Raji (cell line): ENCODE data around the gene NAGS.

ENCODE experiments used
- POLR2A ChIP-seq: IDR thresholded peaks from 2 replicates; pipeline ENCODE4 v1.6.1; 2011; ENCODE audit warnings: low read depth, low read length, control low read depth; ENCODE audit not compliant: insufficient read depth

The NAGS gene, protein sequence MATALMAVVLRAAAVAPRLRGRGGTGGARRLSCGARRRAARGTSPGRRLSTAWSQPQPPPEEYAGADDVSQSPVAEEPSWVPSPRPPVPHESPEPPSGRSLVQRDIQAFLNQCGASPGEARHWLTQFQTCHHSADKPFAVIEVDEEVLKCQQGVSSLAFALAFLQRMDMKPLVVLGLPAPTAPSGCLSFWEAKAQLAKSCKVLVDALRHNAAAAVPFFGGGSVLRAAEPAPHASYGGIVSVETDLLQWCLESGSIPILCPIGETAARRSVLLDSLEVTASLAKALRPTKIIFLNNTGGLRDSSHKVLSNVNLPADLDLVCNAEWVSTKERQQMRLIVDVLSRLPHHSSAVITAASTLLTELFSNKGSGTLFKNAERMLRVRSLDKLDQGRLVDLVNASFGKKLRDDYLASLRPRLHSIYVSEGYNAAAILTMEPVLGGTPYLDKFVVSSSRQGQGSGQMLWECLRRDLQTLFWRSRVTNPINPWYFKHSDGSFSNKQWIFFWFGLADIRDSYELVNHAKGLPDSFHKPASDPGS

DNA sequence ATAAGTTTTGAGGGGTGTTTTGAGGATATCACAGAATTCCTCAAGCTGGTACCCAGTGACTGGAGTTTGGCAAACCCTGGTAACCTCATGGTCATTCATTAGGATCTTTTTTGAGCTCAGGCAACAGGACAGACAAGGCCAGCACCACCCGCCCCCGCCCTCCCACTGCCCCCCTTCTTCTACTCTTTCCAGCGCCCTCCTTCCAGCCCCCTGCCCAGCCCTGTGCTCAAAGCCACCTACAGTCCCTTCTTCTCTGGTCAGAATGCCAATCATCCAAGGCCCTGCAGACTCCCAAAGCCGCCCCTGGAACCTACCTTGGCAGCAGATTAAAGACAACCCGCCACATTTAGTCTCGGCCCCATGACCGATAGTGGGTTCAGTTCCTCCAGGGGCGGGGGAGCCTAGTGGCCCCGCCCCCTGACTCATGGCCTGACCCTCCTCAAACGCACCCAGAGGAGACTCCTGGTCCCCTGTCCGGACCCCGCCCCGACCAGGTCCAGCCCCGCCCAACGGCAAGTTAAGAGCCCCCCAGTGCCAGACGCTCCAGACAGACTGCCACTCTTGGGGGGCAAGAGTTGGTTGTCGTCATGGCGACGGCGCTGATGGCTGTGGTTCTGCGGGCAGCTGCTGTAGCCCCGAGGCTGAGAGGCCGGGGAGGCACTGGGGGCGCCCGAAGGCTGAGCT, at the start of gene NAGS:
TSS of gene NAGS (plus strand) at position 546 of the 684 bp plus-strand sequence. CDS start at position 588, 42 bp downstream.
- no peak for TF ChIP-seq POLR2A

DNA sequence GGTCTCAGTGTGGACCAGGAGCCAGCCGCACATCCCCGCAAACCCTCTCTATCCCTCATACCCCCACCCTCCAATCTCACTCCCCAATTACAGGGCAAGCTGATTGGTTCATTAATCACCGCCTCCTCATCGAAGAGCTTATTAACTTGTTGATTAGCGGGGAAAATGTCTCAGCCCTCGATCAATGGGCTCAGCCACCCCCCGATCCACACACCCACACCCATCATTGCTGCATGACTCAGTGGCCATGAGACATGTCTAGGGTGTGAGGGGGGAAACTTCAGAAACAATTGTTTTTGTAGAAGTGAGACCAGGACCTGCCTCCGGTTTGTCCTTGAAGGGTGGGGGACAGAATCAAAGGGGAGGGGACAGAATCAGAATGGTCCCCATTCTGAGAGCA, 48.2 kb upstream of the NAGS start:
- no peak for TF ChIP-seq POLR2A

DNA sequence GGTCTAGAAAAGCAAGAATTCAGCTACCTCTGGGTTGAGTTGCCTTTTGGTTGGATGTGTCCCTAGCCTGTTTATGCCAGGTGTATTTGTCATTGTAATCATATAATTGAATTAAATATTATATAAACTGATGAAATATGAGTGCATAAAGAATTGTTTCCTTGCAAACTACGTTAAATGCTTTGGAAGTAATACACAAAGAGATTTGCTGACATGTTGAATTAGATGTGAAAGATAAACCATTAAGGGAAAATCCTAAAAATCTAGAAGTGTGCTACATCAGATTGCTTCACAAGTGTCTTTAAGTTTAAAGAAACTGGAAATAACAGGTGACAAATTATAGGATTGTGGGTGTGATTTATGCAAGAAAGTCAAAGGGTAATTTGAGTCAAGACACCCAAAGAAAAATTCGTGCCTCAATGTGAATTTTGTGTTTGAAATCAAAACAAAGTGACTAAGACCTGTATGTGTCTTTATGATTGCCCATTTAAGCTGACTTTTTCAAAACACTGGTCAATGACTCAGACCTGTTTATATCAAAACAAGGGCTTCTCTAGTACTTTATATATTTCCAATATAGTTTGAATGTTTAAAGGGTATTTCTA, 45.6 kb upstream of the NAGS start:
- TF ChIP-seq POLR2A, result no peak

DNA sequence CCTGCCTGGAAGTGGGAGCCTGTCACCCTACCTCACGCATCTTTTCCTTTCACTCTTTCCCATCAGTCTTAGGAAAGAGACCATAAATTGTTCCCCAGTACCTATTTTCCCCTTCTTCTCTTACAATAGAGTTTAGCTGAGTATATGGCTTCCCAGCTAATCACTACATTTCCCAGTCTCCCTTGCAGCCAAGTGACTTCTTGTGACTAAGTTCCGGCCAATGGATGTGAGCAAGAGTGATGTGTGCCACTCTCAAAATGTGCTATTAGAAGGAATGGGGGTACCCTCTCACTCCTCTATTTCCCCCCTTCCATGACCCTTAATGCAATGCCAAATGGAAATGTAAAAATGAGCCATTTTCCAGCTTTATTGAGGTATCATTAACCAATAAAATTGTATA, 42.5 kb upstream of the NAGS start:
- no peak for TF ChIP-seq POLR2A

DNA sequence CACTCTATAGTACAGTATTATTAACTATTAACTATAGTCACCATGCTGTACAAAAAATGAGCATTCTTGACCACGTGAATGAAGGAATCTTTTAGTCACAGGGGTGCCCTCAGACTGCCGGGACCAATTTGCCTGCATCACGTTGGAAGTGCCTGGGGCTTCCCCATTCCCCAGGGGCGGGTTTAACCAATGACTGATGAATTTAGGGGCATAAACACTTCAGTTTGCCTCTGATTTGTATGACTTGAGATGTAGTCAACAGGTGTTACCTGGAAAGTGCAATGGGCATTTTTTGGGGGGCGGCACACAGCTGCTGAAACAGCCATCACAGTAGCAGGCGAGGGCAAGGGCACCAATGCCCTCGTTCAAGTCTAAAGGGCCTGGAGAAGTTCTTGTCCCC, 41.9 kb upstream of the NAGS start:
- TF ChIP-seq POLR2A, result no peak

DNA sequence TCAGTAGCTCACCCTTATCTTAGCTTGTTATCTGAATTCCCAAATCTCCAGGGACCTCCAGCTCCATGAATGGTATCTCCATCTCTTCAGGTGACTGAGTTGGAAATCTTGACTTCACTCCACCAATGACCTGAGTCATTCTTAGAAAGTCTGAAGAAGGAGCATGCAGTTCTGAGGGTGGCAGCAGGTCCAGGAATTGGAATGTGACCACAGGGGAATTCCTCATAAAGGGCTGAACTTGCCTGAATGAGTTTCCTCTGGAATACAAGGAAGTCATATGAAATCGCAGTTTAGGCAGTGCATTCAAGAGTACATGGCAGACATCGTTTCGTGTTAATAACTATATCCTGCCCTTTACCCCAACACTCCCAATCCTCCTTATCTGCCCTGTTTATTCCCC, 38.1 kb upstream of the NAGS start:
- no peak for TF ChIP-seq POLR2A

DNA sequence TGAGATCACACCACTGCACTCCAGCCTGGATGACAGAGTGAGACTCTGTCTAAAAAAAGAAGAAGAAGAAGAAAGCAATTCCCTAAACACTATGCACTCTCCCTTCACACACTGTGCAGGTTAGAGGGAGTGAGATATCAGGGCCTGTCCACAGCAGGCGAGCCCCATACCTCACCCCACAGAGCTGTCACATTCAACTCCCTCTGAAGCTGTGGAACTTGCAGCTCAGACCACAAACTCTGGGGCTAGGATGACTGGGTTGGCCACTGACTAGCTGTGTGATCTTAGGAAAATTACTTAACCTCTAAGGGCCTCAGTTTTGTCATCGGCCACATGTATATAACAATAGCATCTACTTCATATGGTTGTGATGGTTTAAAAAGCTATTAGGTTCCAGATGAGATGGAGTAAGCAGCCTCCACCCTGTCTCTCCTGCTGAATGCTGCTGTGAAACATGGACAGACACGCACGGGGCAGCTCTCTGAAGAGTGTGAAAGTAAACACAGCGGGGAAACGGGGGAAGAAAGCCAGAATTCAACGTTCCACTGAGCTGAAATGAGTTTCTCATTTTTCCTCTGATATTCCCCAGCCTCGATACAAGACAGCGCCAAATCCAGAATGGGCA, 37.1 kb upstream of the NAGS start:
- no peak for TF ChIP-seq POLR2A

DNA sequence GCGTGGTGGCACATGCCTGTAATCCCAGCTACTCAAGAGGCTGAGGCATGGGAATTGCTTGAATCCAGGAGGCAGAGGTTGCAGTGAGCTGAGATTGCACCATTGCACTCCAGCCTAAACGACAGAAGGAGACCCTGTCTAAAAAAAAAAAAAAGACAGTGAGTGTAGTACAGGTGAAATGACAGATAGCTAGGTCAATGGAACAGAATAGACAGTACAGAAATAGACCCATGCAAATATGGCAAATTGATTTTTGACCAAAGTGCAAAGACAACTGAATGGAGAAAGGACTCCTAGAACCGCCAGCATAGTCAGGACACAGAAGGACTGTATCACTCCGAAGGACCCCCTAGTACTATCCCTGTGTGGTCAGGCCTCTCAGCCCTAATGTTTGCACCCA, 34.1 kb upstream of the NAGS start:
- TF ChIP-seq POLR2A, result no peak

DNA sequence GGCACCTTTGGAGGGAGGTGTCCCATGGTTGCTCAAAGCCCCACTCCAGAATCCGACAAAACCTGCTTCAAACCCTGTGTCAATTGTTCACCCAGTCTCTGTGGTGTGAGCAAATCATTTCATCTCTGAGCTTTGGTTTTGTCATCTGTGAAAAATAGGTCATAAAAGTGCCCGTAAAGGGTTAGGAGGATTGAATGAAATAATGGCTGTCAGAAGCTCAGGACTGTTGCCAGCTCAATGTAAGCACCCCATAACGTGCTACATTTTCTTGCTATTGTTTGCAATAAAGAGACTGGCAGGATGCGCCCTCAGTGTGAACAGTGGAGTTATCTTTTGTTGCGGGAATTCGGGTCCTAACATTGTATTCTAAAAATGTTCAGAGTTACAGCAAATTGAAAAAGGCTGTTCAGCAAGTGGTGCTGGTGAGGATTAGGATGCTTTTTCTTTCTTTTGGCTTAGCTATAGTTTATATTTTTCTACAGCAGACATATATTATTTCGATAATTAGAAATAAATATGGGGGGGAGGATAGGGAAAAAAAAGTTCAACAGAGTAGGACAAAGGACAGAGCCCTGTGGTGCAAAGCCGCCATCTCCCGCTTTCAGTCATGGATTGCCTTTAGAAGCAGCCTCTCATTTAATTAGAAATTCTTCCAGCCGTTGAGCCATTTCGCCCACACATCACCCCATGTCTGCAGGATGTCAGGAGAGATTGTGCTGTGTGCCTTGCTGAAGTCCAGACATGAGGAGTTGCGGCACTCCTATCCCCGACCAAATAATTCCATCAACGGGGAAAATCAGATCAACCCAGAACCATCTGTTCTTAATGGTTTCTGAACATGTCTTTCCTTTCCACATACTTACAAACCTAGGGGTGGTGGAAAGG, 29.8 kb upstream of the NAGS start:
- TF ChIP-seq POLR2A, result no peak

DNA sequence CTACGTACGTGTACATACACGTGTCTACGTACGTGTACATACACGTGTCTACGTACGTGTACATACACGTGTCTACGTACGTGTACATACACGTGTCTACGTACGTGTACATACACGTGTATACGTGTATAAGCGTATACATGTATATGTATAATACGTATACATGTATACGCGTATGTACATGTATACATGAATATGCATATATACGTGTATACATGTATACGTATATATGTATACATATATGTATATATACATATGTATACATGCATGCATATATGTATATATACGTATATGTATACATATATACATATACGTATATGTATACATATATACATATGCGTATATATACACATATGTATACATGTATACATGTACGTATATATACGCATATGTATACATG, 28.5 kb upstream of the NAGS start:
- no peak for TF ChIP-seq POLR2A

DNA sequence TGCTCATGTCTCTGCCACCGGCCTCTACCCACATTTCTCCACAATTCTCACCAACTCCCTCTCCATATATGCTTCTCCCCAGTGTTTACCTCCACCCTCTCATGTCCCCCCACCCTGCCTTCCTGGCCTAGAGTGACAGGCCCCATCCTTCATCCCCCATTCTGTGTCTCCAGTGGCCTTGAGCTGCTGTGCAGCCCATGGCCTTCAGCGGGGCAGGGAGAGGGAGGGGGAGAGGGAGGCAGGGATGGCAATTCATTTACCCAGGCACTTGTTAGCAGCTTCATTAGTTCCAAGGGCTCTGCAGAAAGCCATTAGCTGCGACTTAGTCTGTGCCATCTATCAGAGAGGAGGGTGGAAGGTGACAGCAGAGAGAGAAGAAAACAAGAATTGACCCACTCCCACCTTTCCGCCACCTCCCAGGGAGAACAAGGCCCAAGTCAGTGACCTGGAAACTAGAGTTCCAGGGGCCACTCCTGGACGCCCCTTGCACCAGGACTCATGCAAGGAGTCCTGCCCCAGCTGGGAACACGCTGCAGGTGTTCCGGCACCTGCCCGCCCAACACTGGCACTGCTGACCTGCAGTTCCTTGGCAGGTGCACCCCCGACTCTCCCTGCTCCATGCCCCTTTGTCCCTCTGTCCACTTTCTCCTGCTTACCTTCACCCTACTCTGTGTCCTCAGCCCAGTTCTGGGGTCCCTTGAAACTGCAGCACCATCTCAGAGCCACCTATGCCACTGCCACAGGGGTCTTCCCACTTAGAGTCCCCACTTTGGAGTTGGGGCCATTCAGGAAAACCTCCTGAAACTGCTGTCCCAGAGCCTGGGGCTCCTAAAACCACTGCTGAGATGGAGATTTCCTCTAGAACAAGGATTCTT, 27.2 kb upstream of the NAGS start:
- TF ChIP-seq POLR2A, result no peak

DNA sequence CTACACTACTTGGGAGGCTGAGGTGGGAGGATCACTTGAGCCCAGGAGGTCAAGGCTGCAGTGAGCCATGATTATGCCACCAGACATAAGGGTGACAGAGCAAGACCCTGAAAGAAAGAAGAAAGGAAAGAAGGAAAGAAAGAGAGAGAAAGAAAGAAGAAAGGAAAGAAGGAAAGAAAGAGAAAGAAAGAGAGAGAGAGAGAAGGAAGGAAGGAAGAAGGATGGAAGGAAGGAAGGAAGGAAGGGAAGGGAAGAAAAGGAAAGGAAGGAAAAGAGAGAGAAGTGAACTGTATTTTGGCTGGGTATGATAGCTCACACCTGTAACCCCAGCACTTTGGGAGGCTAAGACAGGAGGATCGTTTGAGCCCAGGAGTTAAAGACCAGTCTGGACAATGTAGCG, 26.3 kb upstream of the NAGS start:
- TF ChIP-seq POLR2A, result no peak

DNA sequence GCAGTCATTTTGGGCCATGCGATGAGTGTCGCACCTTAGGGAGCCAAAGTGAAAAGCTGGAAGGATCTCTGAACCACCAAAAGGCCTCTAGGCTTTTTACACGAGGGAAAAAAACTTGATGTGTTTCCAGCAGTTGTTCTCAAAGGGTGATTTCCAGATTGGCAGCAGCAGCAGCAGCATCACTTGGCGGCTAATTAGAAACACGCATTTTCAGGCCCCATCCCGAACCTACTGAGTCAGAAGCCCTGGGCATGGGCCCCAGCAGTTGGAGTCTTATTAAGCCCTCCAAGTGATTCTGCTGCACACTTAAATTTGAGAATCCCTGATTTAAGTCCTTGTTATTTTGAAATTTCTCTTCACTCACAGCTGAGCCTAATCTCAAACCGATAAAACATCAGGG, 25.4 kb upstream of the NAGS start:
- no peak for TF ChIP-seq POLR2A
